HepG2 (cell line): ENCODE measurements around the gene BCAR3.

Experiments used
- CTCF ChIP-seq: sonication (generic); formaldehyde crosslinking; IDR thresholded peaks from 2 replicates; pipeline ENCODE4 v1.5.0; 2020; ENCODE audit warnings: mild to moderate bottlenecking, missing genetic modification reagents, moderate library complexity
- ERF ChIP-seq: IDR thresholded peaks from 2 replicates; pipeline ENCODE4 v1.6.1; 2018; ENCODE audit warnings: missing biosample characterization, missing genetic modification reagents
- EZH2 ChIP-seq: conservative IDR thresholded peaks from 2 replicates; pipeline ENCODE4 v1.6.1; 2012; ENCODE audit warnings: mild to moderate bottlenecking, low read depth, low read length, moderate library complexity
- KAT8 ChIP-seq: IDR thresholded peaks from 2 replicates; pipeline ENCODE4 v1.6.1; 2016; ENCODE audit warnings: missing genetic modification reagents, missing compliant biosample characterization
- NFIC ChIP-seq: IDR thresholded peaks from 2 replicates; pipeline ENCODE4 v1.6.1; 2012; ENCODE audit warnings: mild to moderate bottlenecking, low read length, inconsistent platforms
- POLR2AphosphoS5 ChIP-seq: IDR thresholded peaks from 2 replicates; pipeline ENCODE4 v1.6.1; 2012; ENCODE audit warnings: low read depth, low read length
- SNRNP70 ChIP-seq: fragments of 200-400 bp; formaldehyde crosslinking; IDR thresholded peaks from 2 replicates; pipeline ENCODE4 v1.6.1; 2017; ENCODE audit warnings: mild to moderate bottlenecking, low read depth, low read length, moderate library complexity
- ZNF639 ChIP-seq: conservative IDR thresholded peaks from 2 replicates; pipeline ENCODE4 v1.6.1; 2018; ENCODE audit warnings: missing genetic modification reagents

- no peak for TF ChIP-seq SNRNP70
- TF ChIP-seq NFIC = no peak
- no peak for TF ChIP-seq POLR2AphosphoS5
- no peak for TF ChIP-seq ZNF639 (CRISPR knock-in tag)
- no peak for TF ChIP-seq KAT8 (CRISPR knock-in tag)
- TF ChIP-seq EZH2 = no peak
- no peak for TF ChIP-seq ERF (CRISPR knock-in tag)
- TF ChIP-seq CTCF = no peak
Observed at GRCh38 chr1:93638307-93638847, 43.3 kb downstream of the BCAR3 start.
